ENCODE results near the gene NLRC5. TPM values are rescaled to one million over a fixed set of nuclear protein-coding genes. Genes with fewer than 3 reads are reported as not detected.
"Not testable (repeated sequence)": the region's sequence is repeated elsewhere in the genome, so short reads cannot be mapped to it uniquely, and the experiment has no call there.

The NLRC5 gene
- total and polyA plus RNA-seq, 2 donors, result 10.7 to 13.3 TPM

DNA sequence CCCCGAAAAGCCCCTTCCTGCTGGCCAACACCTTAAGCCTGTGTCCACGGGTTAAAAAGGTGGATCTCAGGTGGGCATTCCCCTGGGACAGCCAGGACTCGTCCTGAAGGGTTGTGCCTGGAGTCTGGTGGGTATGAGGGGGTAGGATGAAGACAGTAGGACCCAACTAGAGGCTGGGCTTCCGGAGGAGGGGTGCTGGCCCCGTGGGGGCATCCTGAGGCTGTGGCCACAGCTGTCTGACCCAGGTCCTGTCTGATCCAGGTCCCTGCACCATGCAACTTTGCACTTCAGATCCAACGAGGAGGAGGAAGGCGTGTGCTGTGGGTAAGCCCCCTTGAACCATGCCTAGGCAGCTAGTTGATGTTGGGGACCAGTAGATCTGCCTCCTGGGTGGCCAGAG, 65.4 kb downstream of the NLRC5 start:
- 80% methylated on average over 7 of the region's 7 CpGs for WGBS
- no peaks in the 10 kb centered on the region for H3K4me1 ChIP-seq (ENCODE audit: insufficient read depth)
- H3K36me3 ChIP-seq (ENCODE audit: insufficient read depth), result no peaks in the 10 kb centered on the region
- no peak overlapping the region for H3K4me3 ChIP-seq (ENCODE audit: low read depth, low read length)
- no peak for DNase-seq (ENCODE audit: extremely low spot score)
- H3K27ac ChIP-seq (ENCODE audit: low read depth), result no peak overlapping the region

DNA sequence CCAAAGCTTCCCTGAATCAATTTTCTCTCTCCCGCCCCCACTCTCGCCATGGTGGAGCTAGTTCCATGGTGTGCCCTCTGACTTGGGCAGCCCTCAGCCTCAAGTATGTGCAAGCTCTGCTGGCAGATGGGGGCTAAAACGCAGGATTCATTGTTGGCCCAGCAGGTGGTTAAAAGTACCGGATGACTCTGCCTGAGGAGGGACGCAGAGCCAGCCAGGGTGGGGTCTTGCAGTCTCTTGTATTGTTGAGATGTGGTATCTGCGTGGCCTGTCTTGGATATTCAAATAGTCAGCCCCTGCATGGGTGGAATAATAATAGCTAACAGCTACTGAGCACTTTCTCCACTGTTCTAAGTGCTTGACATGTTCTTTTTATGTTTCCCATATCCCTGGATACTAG, 66.3 kb downstream of the NLRC5 start:
- H3K36me3 ChIP-seq (ENCODE audit: insufficient read depth), result no peaks in the 10 kb centered on the region
- WGBS, result 82% methylated on average over 6 of the region's 6 CpGs
- no peak overlapping the region for H3K4me3 ChIP-seq (ENCODE audit: low read depth, low read length)
- no peaks in the 10 kb centered on the region for H3K4me1 ChIP-seq (ENCODE audit: insufficient read depth)
- no peak for DNase-seq (ENCODE audit: extremely low spot score)
- H3K27ac ChIP-seq (ENCODE audit: low read depth), result no peak overlapping the region

DNA sequence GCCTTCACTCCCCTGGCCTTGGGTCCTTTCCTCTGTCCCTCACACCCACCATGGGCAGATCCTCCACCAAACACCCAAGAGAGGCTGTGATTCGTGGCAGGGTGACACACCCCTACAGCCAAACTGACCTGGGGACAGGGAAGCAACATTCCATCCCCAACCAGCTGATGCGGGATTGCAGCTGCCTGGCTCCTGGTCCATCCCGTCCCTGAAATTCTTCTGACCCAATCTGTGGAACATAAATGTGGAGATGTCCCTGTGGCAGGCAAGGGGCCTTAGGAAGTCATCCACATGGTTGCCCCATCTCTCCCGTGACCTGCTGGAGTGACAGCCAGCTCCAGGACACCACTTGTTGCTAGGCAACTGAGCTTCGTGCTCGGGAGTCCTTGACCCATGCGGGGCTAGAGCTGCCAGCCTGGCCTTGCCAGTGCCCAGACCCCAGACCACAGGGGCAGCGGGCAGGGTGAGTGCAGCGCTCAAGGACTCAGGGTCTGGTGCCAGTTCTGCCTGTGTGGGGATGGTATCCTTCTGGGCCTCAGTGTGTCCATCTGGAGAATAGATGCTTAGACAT, 69.0 kb downstream of the NLRC5 start:
- Histone ChIP-seq H3K4me3 (ENCODE audit: low read depth, low read length) (no peak overlapping the region), H3K27ac (ENCODE audit: low read depth) (no peak overlapping the region), H3K4me1 (ENCODE audit: insufficient read depth) (no peaks in the 10 kb centered on the region), H3K36me3 (ENCODE audit: insufficient read depth) (no peaks in the 10 kb centered on the region)
- no peak for DNase-seq (ENCODE audit: extremely low spot score)
- 77% methylated on average over 9 of the region's 9 CpGs for WGBS

DNA sequence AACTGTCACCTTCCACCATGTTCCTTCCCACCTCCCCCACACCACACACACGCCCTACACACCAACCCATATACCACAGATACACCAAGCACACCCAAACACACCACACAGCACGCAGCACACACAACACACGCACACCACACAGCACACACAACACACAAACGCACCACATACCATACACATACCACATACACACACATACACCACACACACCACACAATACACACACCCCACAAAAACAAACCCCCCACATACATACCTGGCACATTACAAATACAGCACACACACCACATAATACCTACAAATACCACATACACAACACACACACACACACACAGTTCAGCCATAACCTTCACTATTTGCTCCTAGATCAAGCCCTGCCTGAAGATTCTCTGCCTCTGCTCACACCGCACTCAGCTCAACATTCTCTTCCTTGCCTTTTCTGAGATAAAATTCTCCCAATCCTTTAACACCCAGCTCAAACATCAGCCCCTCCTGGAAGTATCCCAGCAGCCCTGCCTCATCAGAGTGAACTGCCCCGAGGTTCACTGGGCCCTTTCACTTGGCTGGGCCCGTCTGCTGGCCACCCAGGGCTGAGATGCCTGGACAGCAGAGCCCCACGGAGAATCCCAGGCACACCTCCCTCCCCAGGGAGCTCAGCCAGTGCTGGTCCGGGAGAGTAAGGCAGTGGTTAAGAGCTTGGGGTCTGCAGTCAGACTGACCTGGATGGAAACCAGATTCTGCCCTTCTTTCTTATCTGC, 71.1 kb downstream of the NLRC5 start:
- 78% methylated on average over 9 of the region's 9 CpGs for WGBS
- DNase-seq (ENCODE audit: extremely low spot score), result no peak
- H3K36me3 ChIP-seq (ENCODE audit: insufficient read depth), result no peaks in the 10 kb centered on the region
- H3K4me3 ChIP-seq (ENCODE audit: low read depth, low read length), result no peak overlapping the region
- no peaks in the 10 kb centered on the region for H3K4me1 ChIP-seq (ENCODE audit: insufficient read depth)
- H3K27ac ChIP-seq (ENCODE audit: low read depth), result no peak overlapping the region

DNA sequence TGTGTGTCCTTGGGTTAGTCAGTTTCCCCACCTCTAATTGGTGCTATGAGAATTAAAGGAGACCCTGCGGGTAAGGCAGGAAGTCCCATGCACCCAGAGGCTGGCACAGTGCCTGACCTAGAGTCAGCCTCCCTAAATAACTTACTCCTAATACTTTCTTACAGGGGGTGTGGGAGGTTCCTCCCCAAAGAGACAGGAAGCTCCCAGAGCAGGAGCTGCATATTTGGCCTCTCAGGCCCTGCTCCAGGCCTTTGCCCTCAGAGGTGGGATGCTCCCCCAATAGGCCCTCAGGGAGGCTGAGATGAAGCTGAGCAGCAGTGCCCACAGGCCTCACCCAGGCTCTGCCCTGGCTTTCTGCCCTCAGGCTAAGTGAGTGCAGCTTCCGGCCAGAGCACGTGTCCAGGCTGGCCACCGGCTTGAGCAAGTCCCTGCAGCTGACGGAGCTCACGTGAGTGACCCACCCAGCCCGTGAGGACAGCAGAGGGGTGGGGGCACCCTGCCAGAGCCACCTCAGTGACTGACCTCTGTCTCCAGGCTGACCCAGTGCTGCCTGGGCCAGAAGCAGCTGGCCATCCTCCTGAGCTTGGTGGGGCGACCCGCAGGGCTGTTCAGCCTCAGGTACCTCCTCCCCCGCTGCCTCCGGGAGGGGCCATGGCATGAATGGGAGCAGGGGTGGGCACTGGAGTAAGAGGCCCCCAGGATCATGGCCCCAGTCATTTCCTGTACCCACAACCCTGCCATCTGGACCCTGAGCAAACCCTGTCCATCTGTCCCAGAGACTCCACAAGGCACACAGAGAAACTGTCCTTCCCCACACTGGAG, 71.9 kb downstream of the NLRC5 start:
- peak overlapping the region; percentile 12 for H3K27ac ChIP-seq (ENCODE audit: low read depth)
- H3K4me1 ChIP-seq (ENCODE audit: insufficient read depth), result no peaks in the 10 kb centered on the region
- no peaks in the 10 kb centered on the region for H3K36me3 ChIP-seq (ENCODE audit: insufficient read depth)
- 49% methylated on average over 11 of the region's 11 CpGs for WGBS
- no peak for DNase-seq (ENCODE audit: extremely low spot score)
- no peak overlapping the region for H3K4me3 ChIP-seq (ENCODE audit: low read depth, low read length)

DNA sequence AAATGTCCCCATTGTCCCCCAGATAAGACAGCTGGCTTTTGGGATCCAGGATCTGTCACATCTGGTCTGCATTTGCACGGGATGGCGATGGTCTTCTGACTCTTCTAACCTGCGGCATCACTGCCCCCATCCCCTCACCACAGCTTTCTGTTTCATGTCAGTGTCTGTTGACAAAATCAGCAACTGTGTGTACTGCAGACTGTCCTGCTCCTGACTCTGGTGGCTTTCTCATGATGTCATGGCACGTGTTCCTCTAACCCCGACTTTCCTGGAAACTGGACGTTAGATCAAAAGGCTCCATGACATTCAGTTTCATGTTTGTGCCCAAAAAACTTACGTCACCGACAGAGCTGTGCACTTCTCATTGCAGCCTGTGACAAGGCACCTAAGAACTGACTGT, 73.0 kb downstream of the NLRC5 start:
- WGBS, result 65% methylated on average over 8 of the region's 8 CpGs
- Histone ChIP-seq H3K27ac (ENCODE audit: low read depth) (no peak overlapping the region), H3K4me1 (ENCODE audit: insufficient read depth) (no peaks in the 10 kb centered on the region), H3K36me3 (ENCODE audit: insufficient read depth) (no peaks in the 10 kb centered on the region), H3K4me3 (ENCODE audit: low read depth, low read length) (no peak overlapping the region)
- DNase-seq (ENCODE audit: extremely low spot score), result no peak

DNA sequence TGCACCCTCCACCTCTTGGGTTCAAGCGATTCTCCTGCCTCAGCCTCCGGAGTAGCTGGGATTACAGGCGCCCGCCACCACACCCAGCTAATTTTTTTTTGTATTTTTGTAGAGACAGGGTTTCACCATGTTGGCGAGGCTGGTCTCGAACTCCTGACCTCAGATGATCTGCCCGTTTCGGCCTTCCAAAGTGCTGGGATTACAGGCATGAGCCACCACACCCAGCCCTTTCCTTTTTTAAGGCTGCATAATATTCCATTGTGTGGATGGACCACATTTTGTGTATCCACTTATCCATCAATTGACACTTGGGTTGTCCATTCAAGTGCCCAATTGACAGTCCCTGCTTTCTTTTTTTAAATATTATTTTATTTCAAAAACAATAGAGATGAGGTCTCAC, 73.8 kb downstream of the NLRC5 start:
- H3K4me3 ChIP-seq (ENCODE audit: low read depth, low read length); DNase-seq (ENCODE audit: extremely low spot score); H3K36me3 ChIP-seq (ENCODE audit: insufficient read depth); H3K27ac ChIP-seq (ENCODE audit: low read depth); H3K4me1 ChIP-seq (ENCODE audit: insufficient read depth): not testable (repeated sequence)
- 94% methylated on average over 8 of the region's 8 CpGs for WGBS

DNA sequence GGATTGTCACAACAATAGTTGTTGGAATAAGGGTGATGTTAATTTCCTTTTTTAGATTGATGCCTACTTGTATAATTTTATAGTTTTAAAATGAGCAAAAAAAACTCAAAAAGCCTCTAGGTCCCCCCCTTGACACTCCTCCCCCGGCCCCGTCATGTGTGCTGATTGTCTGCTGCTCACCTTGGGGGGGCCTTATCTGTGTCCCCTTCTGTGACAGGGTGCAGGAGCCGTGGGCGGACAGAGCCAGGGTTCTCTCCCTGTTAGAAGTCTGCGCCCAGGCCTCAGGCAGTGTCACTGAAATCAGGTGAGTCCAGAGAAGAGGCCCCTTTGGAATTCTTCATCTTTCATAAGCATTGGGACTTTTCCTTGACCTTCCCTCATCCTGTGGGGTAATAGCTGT, 75.6 kb downstream of the NLRC5 start:
- H3K4me3 ChIP-seq (ENCODE audit: low read depth, low read length), result no peak overlapping the region
- H3K27ac ChIP-seq (ENCODE audit: low read depth), result no peak overlapping the region
- no peaks in the 10 kb centered on the region for H3K4me1 ChIP-seq (ENCODE audit: insufficient read depth)
- no peak for DNase-seq (ENCODE audit: extremely low spot score)
- WGBS, result 94% methylated on average over 5 of the region's 5 CpGs
- H3K36me3 ChIP-seq (ENCODE audit: insufficient read depth), result no peaks in the 10 kb centered on the region

DNA sequence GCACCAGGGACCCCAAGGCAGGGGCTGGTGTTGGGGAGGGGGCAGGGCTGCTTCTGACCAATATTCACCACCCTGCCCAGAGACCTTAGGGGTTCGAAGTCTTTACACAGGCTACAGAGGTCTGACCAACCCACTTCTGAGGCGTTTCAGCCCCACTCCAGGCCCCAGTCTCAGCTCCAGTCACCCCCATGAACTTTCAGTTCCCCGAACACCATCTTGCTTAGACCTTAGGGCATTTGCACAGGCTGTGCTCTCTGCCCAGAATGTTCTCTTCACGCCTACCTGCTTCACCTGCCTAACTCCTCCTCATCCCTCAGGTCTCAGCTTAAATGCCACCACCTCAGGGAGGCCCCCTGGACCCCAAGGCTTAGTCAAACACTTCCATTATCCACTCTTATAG, 77.3 kb downstream of the NLRC5 start:
- H3K27ac ChIP-seq (ENCODE audit: low read depth), result no peak overlapping the region
- peaks cover under 1% of the 10 kb centered on the region for H3K36me3 ChIP-seq (ENCODE audit: insufficient read depth)
- 87% methylated on average over 4 of the region's 4 CpGs for WGBS
- DNase-seq (ENCODE audit: extremely low spot score), result no peak
- H3K4me3 ChIP-seq (ENCODE audit: low read depth, low read length), result no peak overlapping the region
- no peaks in the 10 kb centered on the region for H3K4me1 ChIP-seq (ENCODE audit: insufficient read depth)

DNA sequence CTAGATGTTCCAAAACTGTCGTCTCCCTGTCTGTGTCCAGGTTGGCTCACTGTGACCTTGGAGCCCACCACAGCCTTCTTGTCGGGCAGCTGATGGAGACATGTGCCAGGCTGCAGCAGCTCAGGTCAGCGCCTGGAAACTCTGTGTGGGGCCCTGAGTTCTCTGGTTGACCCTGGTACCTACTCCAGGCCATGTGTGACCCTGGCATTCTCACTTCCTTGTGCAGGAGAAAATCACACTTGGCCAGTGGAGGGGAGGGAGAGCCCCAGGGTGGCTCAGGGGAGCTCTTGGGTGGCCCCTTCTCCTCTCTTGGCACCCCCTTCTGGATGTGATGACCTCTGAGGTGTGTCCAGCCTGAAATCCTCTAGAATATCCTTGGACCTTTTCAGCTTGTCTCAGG, 78.0 kb downstream of the NLRC5 start:
- Histone ChIP-seq H3K36me3 (ENCODE audit: insufficient read depth) (peaks cover 2% of the 10 kb centered on the region), H3K4me3 (ENCODE audit: low read depth, low read length) (no peak overlapping the region), H3K27ac (ENCODE audit: low read depth) (no peak overlapping the region), H3K4me1 (ENCODE audit: insufficient read depth) (no peaks in the 10 kb centered on the region)
- WGBS, result 90% methylated on average over 3 of the region's 3 CpGs
- no peak for DNase-seq (ENCODE audit: extremely low spot score)

DNA sequence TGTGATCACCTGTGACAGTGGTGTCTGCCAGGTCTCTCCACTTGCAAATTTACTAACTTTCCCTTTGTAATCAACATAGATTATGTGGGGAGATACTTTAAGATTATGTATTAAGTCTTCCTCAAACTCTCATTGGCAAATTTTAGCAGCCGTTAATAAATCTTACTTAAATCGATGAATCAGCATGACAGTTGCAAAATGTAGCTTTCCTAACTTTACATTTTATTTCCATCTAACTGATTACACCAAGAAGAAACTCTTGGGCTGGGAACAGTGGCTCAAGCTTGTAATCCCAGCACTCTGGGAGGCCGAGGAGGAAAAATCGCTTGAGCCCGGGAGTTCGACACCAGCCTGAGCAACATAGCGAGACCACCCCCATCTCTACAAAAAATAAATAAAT, 79.7 kb downstream of the NLRC5 start:
- 90% methylated on average over 7 of the region's 7 CpGs for WGBS
- H3K27ac ChIP-seq (ENCODE audit: low read depth), result no peak overlapping the region

DNA sequence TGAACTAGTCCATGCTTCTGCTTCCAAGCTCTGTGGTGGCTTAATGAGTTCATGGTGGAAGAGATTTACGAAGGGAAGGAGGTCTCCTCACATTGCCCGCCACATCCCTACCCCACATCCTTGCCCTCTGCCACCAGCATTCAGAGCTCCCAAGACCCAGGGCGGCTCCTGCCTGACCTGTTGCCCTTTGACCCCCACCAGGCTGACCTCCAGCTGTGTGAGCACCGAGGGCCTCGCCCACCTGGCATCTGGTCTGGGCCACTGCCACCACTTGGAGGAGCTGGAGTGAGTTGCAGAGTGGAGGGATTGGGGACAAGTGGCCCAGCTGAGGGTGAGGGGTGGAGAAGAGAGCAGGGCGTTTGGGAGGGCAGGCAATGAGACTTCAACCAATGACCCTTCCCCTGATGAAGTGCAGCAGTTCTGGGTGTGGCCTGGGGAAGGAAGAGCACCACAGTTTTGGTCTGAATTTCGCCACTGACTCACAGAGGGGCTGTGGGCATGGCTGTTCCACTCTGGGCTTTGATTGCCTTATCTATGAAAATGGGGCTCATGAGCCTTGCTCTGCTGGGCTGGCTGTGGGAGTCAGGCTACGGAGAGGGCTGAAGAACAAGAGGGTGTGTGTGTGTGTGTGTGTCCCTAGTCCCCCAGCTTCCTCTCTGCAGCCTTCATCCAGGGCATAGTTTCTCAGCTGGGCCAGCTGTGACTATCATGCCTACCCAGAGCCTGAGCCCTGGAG, 80.4 kb downstream of the NLRC5 start:
- H3K4me3 ChIP-seq (ENCODE audit: low read depth, low read length), result no peak overlapping the region
- 81% methylated on average over 8 of the region's 8 CpGs for WGBS
- no peak for DNase-seq (ENCODE audit: extremely low spot score)
- peaks cover 2% of the 10 kb centered on the region for H3K36me3 ChIP-seq (ENCODE audit: insufficient read depth)
- no peaks in the 10 kb centered on the region for H3K4me1 ChIP-seq (ENCODE audit: insufficient read depth)
- H3K27ac ChIP-seq (ENCODE audit: low read depth), result no peak overlapping the region

More for the DNA sequence above, 79.7 kb downstream of the NLRC5 start:
- Histone ChIP-seq H3K4me3 (ENCODE audit: low read depth, low read length) (no peak overlapping the region), H3K4me1 (ENCODE audit: insufficient read depth) (no peaks in the 10 kb centered on the region), H3K36me3 (ENCODE audit: insufficient read depth) (peaks cover 2% of the 10 kb centered on the region)
- no peak for DNase-seq (ENCODE audit: extremely low spot score)

DNA sequence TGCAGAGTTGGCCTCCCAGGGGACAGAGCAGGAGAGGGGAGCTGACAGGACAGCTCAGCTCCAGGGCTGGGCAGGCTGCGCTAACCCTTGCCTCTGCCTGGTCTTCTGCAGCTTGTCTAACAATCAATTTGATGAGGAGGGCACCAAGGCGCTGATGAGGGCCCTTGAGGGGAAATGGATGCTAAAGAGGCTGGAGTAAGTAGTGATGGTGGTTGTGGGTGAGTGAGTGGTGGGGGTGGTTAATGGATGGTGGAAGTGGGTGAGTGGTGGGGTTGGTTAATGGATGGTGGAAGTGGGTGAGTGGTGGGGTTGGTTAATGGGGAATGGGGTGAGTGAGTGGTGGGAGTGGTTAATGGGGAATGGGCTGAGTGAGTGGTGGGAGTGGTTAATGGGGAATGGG, 81.1 kb downstream of the NLRC5 start:
- Histone ChIP-seq H3K4me1 (ENCODE audit: insufficient read depth) (no peaks in the 10 kb centered on the region), H3K36me3 (ENCODE audit: insufficient read depth) (peaks cover 2% of the 10 kb centered on the region), H3K4me3 (ENCODE audit: low read depth, low read length) (no peak overlapping the region), H3K27ac (ENCODE audit: low read depth) (no peak overlapping the region)
- no peak for DNase-seq (ENCODE audit: extremely low spot score)
- WGBS, result 91% methylated on average over 2 of the region's 2 CpGs
